HepG2 (cell line): ENCODE data around the gene PNKD. TPM values are rescaled to one million over a fixed set of nuclear protein-coding genes. Genes with fewer than 3 reads are reported as not detected.
A peak's percentile ranks its signal among the peaks of the same experiment; 100 is the strongest.

Experiments used
- ATF1 ChIP-seq: IDR thresholded peaks from 2 replicates; pipeline ENCODE4 v1.6.1; 2016; ENCODE audit warnings: mild to moderate bottlenecking, control low read depth
- CEBPB ChIP-seq: IDR thresholded peaks from 2 replicates; pipeline ENCODE4 v1.6.1; 2011; ENCODE audit warnings: low read depth, low read length, improper control_type of control experiment, borderline replicate concordance
- FOXM1 ChIP-seq: sonication (generic); formaldehyde crosslinking; IDR thresholded peaks from 2 replicates; pipeline ENCODE4 v1.5.0; 2020; ENCODE audit warnings: missing genetic modification reagents
- GPN1 ChIP-seq: sonication (generic); formaldehyde crosslinking; IDR thresholded peaks from 2 replicates; pipeline ENCODE4 v1.5.1; 2020; ENCODE audit warnings: missing genetic modification reagents, borderline replicate concordance
- HNRNPK ChIP-seq: fragments of 200-400 bp; formaldehyde crosslinking; IDR thresholded peaks from 2 replicates; pipeline ENCODE4 v1.6.1; 2018; ENCODE audit warnings: low read length, low read depth, moderate library complexity, mild to moderate bottlenecking; ENCODE audit not compliant: poor library complexity, severe bottlenecking
- KAT8 ChIP-seq: IDR thresholded peaks from 2 replicates; pipeline ENCODE4 v1.6.1; 2016; ENCODE audit warnings: missing genetic modification reagents, missing compliant biosample characterization
- KDM4B ChIP-seq: sonication (generic); formaldehyde crosslinking; IDR thresholded peaks from 2 replicates; pipeline ENCODE4 v1.4.0; 2020; ENCODE audit warnings: missing genetic modification reagents
- KDM5B ChIP-seq: sonication (generic); formaldehyde crosslinking; IDR thresholded peaks from 2 replicates; pipeline ENCODE4 v1.4.0; 2020; ENCODE audit warnings: missing genetic modification reagents, mild to moderate bottlenecking, borderline replicate concordance
- MAFK ChIP-seq, 2 experiments: IDR thresholded peaks in 1 of 2; conservative IDR thresholded peaks in 1 of 2; 2 replicates each; pipeline ENCODE4 v1.6.1; 2011; ENCODE audit warnings: improper control_type of control experiment in 2 of 2, low read length in 2 of 2
- NCOA1 ChIP-seq: sonication (generic); formaldehyde crosslinking; IDR thresholded peaks from 2 replicates; pipeline ENCODE4 v1.9.0; 2021; ENCODE audit warnings: missing genetic modification reagents
- POLR2AphosphoS2 ChIP-seq: IDR thresholded peaks from 2 replicates; pipeline ENCODE4 v1.6.1; 2011; ENCODE audit warnings: low read depth, low read length, improper control_type of control experiment
- RBFOX2 ChIP-seq: fragments of 200-400 bp; formaldehyde crosslinking; IDR thresholded peaks from 2 replicates; pipeline ENCODE4 v1.6.1; 2017; ENCODE audit warnings: low read depth, mild to moderate bottlenecking, low read length
- RFX1 ChIP-seq: fragments of 450-650 bp; IDR thresholded peaks from 2 replicates; pipeline ENCODE4 v1.6.1; 2017
- TAF15 ChIP-seq: fragments of 200-400 bp; formaldehyde crosslinking; IDR thresholded peaks from one replicate; pipeline ENCODE4 v1.6.1; 2018; ENCODE audit warnings: mild to moderate bottlenecking, low read depth, low read length; ENCODE audit not compliant: poor library complexity, severe bottlenecking
- TCF7 ChIP-seq: sonication (generic); IDR thresholded peaks from 2 replicates; pipeline ENCODE4 v1.6.1; 2016; ENCODE audit warnings: antibody characterized with exemption, low read depth
- TEAD2 ChIP-seq: sonication (generic); formaldehyde crosslinking; IDR thresholded peaks from 2 replicates; pipeline ENCODE4 v1.9.0; 2021; ENCODE audit warnings: missing genetic modification reagents
- YY1 ChIP-seq: IDR thresholded peaks from 2 replicates; pipeline ENCODE4 v1.6.1; 2011; ENCODE audit warnings: low read length, low read depth, moderate library complexity, mild to moderate bottlenecking; ENCODE audit not compliant: insufficient read depth, insufficient replicate concordance
- ZBTB7A ChIP-seq: sonication (generic); formaldehyde crosslinking; IDR thresholded peaks from 2 replicates; pipeline ENCODE4 v1.8.0; 2022; ENCODE audit warnings: mild to moderate bottlenecking, missing genetic modification reagents
- ZMYM3 ChIP-seq: sonication (generic); formaldehyde crosslinking; IDR thresholded peaks from 2 replicates; pipeline ENCODE4 v1.5.1; 2020; ENCODE audit warnings: mild to moderate bottlenecking, missing genetic modification reagents
- ZNF136 ChIP-seq: sonication (generic); formaldehyde crosslinking; IDR thresholded peaks from 2 replicates; pipeline ENCODE4 v1.8.1; 2022; ENCODE audit warnings: low read depth, mild to moderate bottlenecking, moderate library complexity, missing genetic modification reagents
- ZNF501 ChIP-seq: sonication (generic); formaldehyde crosslinking; IDR thresholded peaks from 2 replicates; pipeline ENCODE4 v1.5.1; 2020; ENCODE audit warnings: mild to moderate bottlenecking, moderate library complexity, missing genetic modification reagents
- ZNF709 ChIP-seq: sonication (generic); formaldehyde crosslinking; IDR thresholded peaks from 2 replicates; pipeline ENCODE4 v1.5.0; 2020; ENCODE audit warnings: mild to moderate bottlenecking, missing genetic modification reagents
- ZNF891 ChIP-seq: sonication (generic); formaldehyde crosslinking; IDR thresholded peaks from 2 replicates; pipeline ENCODE4 v1.5.0; 2020; ENCODE audit warnings: mild to moderate bottlenecking, missing genetic modification reagents
- ZSCAN22 ChIP-seq: sonication (generic); formaldehyde crosslinking; IDR thresholded peaks from 2 replicates; pipeline ENCODE4 v1.4.0; 2020; ENCODE audit warnings: mild to moderate bottlenecking, missing genetic modification reagents
- ZSCAN31 ChIP-seq: sonication (generic); formaldehyde crosslinking; IDR thresholded peaks from 2 replicates; pipeline ENCODE4 v1.5.0; 2020; ENCODE audit warnings: low read depth, mild to moderate bottlenecking, missing genetic modification reagents
- polyA plus RNA-seq, 8 experiments: library from polyadenylated mRNA; depleted of rRNA in 3 of 8; stranded (reverse) in 7 of 8; unstranded in 1 of 8; fragments of >200 nt; fragmentation: Illumina TruSeq in 4 of 8; extraction: Trizol in 4 of 8; gene quantifications; 2 replicates each; pipeline versions ENCODE4 v1.2.1 to v1.2.3, GENCODE V29; 2011 to 2016; ENCODE audit warnings: low read depth in 4 of 8, missing spikeins in 1 of 8, mixed read lengths in 1 of 8; ENCODE audit not compliant: insufficient read depth in 1 of 8
- total RNA-seq, 5 experiments: library from RNA; depleted of rRNA; stranded (reverse); fragments of >200 nt; fragmentation: Illumina TruSeq; extraction: Trizol; gene quantifications; 2 replicates each; pipeline ENCODE4 v1.2.3, GENCODE V29; 2016; ENCODE audit warnings: low read depth in 1 of 5
- TF ChIP-seq, protein P1 (sequence below): sonication (generic); formaldehyde crosslinking; IDR thresholded peaks from 2 replicates; pipeline ENCODE4 v1.4.0; 2020; ENCODE audit warnings: missing genetic modification reagents

PNKD gene
- total and polyA plus RNA-seq, 2 of the 13 experiments (the other 11 are each of a cell fraction or from before 2014, with no cell fraction given): 55.9 to 80.4 TPM

DNA sequence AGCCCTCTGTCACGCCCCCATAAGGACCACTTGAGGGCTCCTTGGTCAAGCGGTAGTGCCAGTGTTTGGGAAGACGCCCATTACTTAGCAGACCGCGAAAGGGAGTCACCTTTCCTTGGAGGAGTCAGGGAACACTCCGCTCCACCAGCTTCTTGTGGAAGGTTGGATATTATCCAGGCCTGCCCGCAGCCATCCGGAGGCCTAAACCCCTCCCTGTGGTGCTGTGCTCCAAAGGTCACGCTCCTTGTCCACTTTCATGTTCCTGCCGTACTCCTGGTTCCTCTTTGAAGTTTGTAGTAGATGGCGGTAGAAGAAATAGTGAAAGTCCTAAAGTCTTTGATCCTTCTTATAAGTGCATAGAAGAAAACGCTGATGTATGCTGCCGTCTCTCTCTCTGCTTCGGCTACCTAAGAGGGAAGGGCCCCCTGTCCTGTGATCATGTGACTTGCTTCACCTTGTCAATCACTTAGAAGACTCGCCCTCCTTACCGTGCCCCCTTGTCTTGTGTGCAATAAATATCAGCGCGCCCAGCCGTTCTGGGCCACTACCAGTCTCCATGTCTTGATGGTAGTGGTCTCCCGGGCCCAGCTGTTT lies 84.6 kb downstream of the PNKD start (continued):
- 0 out of 2 replicates have a peak, but pooled peaks have one; percentile 42 for TF ChIP-seq KDM5B
- 0 out of 2 replicates have a peak, but pooled peaks have one; percentile 31 for TF ChIP-seq ATF1 (CRISPR knock-in tag)
- TF ChIP-seq GPN1 (CRISPR knock-in tag): no peak
- TF ChIP-seq RBFOX2: no peak
- no peak for TF ChIP-seq ZNF136 (CRISPR knock-in tag)
- peak; percentile 93; the same call in 1 of the 2 replicates for TF ChIP-seq TCF7
- TF ChIP-seq MAFK (conservative IDR thresholded peaks at IDR 0.05 in 1 of 2, IDR thresholded peaks at IDR 0.05 in 1 of 2; ENCODE audit: low read length in 2 of 2): peak in 1 of 2 experiments; percentile 9; a peak in 1 of 4 replicates
- TF ChIP-seq ZSCAN22 (CRISPR knock-in tag): no peak
- TF ChIP-seq ZNF709 (CRISPR knock-in tag): no peak
- no peak for TF ChIP-seq TEAD2 (CRISPR knock-in tag)
- no peak for TF ChIP-seq POLR2AphosphoS2
- TF ChIP-seq, protein P1, sequence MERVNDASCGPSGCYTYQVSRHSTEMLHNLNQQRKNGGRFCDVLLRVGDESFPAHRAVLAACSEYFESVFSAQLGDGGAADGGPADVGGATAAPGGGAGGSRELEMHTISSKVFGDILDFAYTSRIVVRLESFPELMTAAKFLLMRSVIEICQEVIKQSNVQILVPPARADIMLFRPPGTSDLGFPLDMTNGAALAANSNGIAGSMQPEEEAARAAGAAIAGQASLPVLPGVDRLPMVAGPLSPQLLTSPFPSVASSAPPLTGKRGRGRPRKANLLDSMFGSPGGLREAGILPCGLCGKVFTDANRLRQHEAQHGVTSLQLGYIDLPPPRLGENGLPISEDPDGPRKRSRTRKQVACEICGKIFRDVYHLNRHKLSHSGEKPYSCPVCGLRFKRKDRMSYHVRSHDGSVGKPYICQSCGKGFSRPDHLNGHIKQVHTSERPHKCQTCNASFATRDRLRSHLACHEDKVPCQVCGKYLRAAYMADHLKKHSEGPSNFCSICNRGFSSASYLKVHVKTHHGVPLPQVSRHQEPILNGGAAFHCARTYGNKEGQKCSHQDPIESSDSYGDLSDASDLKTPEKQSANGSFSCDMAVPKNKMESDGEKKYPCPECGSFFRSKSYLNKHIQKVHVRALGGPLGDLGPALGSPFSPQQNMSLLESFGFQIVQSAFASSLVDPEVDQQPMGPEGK: peak; percentile 74
- peak; percentile 47; the same call in 1 of the 2 replicates for TF ChIP-seq ZNF501 (CRISPR knock-in tag)
- peak; percentile 68 for TF ChIP-seq KAT8 (CRISPR knock-in tag)
- no peak for TF ChIP-seq RFX1
- peak; percentile 59; the same call in 1 of the 2 replicates for TF ChIP-seq ZMYM3 (CRISPR knock-in tag)
- no peak for TF ChIP-seq TAF15
- TF ChIP-seq ZBTB7A: no peak
- TF ChIP-seq ZNF891: 0 out of 2 replicates have a peak, but pooled peaks have one; percentile 38
- TF ChIP-seq CEBPB: no peak
- TF ChIP-seq FOXM1 (CRISPR knock-in tag): no peak
- no peak for TF ChIP-seq YY1
- no peak for TF ChIP-seq NCOA1 (CRISPR knock-in tag)
- no peak for TF ChIP-seq HNRNPK
- no peak for TF ChIP-seq KDM4B (CRISPR knock-in tag)
- TF ChIP-seq ZSCAN31: no peak
